ENCODE results near the gene SAMMSON.

GRCh38 chr3:70076396-70076795 is 76.9 kb downstream of the SAMMSON start:
- TF ChIP-seq CTCF (IDR thresholded peaks at IDR 0.05; ENCODE audit: low read depth, low read length) (no peak), EZH2phosphoT487 (IDR thresholded peaks at IDR 0.05; ENCODE audit: low read depth) (no peak)

All from OCI-LY3 (cell line).